22Rv1 (cell line): Measurements from ENCODE around the gene RPS14.

Experiments
- ZFX ChIP-seq: fragments of 450-650 bp; IDR thresholded peaks from 2 replicates; pipeline ENCODE4 v1.6.1; 2017; ENCODE audit warnings: antibody characterized with exemption, borderline replicate concordance
- TF ChIP-seq, protein P1 (sequence below): fragments of 450-650 bp; IDR thresholded peaks from 2 replicates; pipeline ENCODE4 v1.5.1; 2017; ENCODE audit warnings: mild to moderate bottlenecking

DNA sequence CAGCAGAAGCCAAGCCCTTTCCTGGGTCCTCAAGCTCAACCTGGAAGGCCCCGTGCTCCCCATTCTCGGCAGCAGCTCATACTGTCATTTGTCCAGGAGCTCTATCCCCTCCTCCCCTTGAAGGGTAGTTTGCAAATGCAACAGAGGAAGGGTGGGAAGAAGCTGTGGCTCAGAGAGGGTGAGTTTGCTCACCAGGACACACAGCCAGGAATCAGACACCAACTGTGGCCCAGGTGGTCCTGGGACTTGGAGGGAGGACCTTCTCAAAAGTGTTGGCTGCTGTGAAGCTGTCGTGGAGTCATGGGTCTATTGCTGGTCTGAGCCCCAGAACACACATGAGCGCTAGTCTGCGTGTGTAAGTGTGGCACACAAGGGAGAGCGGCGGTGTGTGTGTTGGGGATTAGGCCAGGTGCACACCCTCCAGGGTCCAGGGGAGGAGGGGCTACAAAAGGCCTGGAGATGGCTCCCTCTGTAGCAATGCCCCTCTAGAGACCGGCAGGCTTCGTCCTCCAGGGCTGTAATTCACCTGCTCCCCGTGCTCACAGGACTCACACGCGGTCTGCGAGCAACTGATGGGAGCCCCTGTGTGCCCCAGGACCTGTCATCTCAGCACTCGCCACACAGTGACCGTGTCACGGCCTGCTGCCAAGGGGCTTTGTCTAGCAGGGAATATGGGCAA lies 8.2 kb upstream of the RPS14 start:
- TF ChIP-seq, protein P1, sequence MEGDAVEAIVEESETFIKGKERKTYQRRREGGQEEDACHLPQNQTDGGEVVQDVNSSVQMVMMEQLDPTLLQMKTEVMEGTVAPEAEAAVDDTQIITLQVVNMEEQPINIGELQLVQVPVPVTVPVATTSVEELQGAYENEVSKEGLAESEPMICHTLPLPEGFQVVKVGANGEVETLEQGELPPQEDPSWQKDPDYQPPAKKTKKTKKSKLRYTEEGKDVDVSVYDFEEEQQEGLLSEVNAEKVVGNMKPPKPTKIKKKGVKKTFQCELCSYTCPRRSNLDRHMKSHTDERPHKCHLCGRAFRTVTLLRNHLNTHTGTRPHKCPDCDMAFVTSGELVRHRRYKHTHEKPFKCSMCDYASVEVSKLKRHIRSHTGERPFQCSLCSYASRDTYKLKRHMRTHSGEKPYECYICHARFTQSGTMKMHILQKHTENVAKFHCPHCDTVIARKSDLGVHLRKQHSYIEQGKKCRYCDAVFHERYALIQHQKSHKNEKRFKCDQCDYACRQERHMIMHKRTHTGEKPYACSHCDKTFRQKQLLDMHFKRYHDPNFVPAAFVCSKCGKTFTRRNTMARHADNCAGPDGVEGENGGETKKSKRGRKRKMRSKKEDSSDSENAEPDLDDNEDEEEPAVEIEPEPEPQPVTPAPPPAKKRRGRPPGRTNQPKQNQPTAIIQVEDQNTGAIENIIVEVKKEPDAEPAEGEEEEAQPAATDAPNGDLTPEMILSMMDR: no peak
- no peak for TF ChIP-seq ZFX
